ENCODE results near the gene RAI14.

The RAI14 gene

DNA sequence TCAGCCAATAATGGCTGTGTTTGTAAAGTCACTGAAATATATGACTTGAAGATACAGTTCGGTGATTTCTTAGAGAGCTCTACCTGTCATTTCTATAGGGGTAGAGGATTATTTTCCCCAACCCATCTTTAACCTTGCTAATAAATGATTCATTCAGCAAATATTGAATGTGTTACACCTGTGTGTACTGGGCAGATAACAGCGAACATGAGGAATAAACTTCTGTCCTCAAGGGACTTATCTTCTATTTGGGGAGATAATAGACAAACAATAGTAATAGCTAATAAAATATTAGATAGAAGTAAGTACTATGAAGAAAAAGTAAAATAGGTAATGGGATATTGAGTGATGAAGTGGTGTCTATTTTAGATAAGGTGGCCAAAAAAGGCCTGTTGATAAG is 192.1 kb downstream of the RAI14 start:
- DNase-seq (ENCODE audit: low spot score): no peak
- TF ChIP-seq, protein P1, sequence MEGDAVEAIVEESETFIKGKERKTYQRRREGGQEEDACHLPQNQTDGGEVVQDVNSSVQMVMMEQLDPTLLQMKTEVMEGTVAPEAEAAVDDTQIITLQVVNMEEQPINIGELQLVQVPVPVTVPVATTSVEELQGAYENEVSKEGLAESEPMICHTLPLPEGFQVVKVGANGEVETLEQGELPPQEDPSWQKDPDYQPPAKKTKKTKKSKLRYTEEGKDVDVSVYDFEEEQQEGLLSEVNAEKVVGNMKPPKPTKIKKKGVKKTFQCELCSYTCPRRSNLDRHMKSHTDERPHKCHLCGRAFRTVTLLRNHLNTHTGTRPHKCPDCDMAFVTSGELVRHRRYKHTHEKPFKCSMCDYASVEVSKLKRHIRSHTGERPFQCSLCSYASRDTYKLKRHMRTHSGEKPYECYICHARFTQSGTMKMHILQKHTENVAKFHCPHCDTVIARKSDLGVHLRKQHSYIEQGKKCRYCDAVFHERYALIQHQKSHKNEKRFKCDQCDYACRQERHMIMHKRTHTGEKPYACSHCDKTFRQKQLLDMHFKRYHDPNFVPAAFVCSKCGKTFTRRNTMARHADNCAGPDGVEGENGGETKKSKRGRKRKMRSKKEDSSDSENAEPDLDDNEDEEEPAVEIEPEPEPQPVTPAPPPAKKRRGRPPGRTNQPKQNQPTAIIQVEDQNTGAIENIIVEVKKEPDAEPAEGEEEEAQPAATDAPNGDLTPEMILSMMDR (IDR thresholded peaks at IDR 0.05; ENCODE audit: extremely low read depth, missing control alignments): no peak

DNA sequence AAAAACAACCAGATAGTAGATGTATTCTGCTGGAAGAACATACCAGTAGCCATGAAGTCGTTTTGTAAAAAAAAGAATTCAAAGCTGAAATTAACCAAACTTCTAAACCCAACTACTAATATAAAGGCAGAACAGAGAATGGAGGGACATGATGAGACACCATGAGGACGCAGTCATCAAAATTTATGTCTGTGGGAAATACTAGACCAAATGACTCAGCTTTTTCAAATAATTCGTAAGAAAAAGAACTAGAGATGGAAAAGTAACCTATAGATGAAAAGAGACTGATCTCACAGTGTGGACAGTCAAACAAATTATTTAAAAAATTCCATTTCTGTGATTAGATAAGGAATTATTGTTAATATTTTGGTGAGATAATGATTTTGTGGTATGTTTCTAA is 193.1 kb downstream of the RAI14 start:
- no peak for DNase-seq (ENCODE audit: low spot score)
- TF ChIP-seq, protein P1 (IDR thresholded peaks at IDR 0.05; ENCODE audit: extremely low read depth, missing control alignments): no peak

DNA sequence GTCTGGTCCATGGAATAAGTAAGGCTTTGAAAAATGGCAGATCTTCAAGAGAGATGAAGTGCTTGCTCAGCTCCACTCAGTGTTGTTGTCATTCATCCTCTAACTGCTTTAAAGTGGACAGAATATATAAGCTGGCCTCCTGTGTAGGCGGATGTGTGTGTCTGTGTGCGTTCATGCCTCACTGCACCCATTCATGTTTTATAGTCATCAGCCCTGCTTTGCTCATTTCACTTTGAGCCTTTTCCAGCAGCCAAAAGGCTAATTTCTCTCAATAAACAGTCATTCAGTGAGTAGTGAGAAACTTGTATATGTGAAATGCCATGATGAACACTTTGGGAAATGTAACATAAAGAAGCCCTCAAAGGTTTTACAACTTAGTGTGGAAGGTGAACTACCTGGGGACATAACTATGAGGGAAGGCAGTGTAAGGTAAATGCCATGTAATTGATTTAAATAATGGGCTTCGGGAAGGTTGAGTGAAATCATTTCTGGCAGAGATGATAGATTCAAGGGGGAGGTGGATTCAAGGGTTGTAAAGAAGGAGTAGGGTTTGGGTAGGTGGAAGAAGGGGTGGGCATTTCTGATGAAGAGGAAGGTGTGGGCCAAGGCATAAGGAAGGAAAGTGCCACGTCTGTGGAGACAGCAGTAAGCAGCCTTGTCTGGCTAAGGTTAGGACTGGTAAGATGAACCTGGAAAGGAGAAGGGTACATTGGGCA is 198.5 kb downstream of the RAI14 start:
- DNase-seq (ENCODE audit: low spot score): peak; percentile 69
- TF ChIP-seq, protein P1 (IDR thresholded peaks at IDR 0.05; ENCODE audit: extremely low read depth, missing control alignments): no peak

DNA sequence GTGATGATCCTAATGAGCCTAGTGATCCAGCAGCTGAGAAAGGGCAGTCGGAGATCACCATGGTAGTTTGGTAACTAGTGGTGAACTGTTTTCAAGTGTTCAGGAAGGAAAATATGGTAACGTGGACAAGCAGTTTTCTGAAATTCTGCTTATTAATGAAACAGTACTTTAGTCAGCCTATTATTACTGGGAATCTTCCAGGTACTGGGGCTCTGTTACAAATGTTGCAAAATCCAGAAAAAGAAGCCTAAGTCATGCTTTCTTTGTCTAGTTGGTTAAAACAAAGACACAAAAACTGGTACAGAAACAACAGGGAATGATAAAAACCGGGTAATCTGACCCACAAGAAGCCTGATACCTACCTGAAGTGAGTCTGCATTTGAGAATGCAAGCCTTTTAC is 201.0 kb downstream of the RAI14 start:
- no peak for DNase-seq (ENCODE audit: low spot score)
- TF ChIP-seq, protein P1 (IDR thresholded peaks at IDR 0.05; ENCODE audit: extremely low read depth, missing control alignments): no peak

DNA sequence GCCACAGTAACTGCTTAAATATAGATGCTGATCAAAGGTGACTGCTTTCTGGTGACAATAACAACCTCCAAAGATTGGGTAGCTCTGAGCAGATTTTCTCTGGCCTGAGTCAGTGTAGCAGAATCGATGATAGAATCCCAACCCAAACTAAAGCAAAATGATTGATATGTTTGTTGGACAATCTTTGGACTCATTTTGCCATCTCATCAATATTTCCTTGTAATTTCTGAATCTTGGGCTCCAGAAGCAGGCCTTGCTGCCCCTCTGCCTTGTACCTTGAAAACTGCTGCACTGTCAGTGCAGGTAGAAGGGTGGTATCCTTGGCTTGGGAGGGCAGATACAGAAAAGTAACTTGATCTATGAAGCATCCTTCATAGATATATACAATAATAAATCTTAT is 201.8 kb downstream of the RAI14 start:
- TF ChIP-seq, protein P1 (IDR thresholded peaks at IDR 0.05; ENCODE audit: extremely low read depth, missing control alignments): no peak
- DNase-seq (ENCODE audit: low spot score): no peak

DNA sequence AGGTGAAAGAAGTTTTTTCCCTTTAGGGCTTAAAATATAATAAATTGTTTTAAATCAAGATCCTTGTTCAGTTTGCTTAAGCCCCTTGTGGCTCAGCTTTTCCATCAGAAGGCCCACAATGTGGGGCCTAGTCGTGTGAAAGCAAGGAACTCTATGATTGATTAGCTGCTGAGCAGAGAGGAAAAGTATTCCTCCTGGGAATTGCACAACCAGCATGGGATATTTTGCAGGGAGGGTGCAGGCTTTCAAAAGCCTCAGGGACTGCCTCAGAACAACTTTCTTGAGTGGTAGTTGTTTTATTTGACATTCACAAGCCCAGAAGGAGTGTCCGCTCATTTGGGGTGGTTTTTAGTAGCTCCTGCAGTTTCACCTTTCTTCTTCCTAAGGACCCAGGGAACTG is 202.7 kb downstream of the RAI14 start:
- no peak for DNase-seq (ENCODE audit: low spot score)
- TF ChIP-seq, protein P1 (IDR thresholded peaks at IDR 0.05; ENCODE audit: extremely low read depth, missing control alignments): no peak

DNA sequence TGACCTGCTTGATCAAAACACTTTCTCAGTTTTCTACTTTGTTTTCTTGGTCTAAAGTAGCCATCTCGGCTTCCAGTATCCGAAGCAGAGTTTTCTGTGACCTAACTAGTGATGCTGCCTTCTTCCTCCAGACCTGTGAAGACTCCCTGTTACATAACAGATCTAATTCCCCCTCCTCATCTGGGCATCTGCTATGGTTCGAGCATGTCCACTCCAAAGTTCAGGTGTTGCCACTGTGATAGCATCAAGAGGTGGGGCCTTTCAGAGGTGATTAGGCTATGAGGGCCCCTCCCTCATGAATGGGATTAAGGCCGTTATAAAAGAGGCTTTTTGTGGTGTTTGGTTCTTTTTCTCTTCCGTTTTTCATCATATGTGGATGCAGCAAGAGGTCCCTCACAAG is 203.1 kb downstream of the RAI14 start:
- TF ChIP-seq, protein P1 (IDR thresholded peaks at IDR 0.05; ENCODE audit: extremely low read depth, missing control alignments): no peak
- DNase-seq (ENCODE audit: low spot score): no peak
